Measurements from ENCODE around the gene KCNMB1. TPM values are rescaled to one million over a fixed set of nuclear protein-coding genes. Genes with fewer than 3 reads are reported as not detected.

KCNMB1 gene
- total and polyA plus RNA-seq, 2 donors (not counting 3 experiments of a cell fraction or from before 2014, with no cell fraction given): 0.15 to 0.29 TPM

GRCh38 chr5:170438581-170438980 lies 49.4 kb upstream of the KCNMB1 start:
- H4K20me1 ChIP-seq (replicated peaks; ENCODE audit: control insufficient read depth, extremely low read depth, insufficient read depth, low read length): no peaks in the 10 kb centered on the region
- H3K36me3 ChIP-seq (ENCODE audit: control insufficient read depth in 2 of 2, extremely low read depth in 1 of 2, insufficient read depth in 2 of 2, low read length in 2 of 2): no peaks in the 10 kb centered on the region
- dilution Hi-C loops (cut with MboI; ENCODE audit: extremely low pct_ligation_motif_present, low sequenced_read_pairs): no loop called here
- H3K9me1 ChIP-seq (replicated peaks; ENCODE audit: control insufficient read depth, extremely low read depth, insufficient read depth, low read length): no peaks in the 10 kb centered on the region
- TF ChIP-seq MAX (IDR thresholded peaks at IDR 0.05; ENCODE audit: insufficient read depth, insufficient read length) (no peak), POLR2A (IDR thresholded peaks at IDR 0.05; ENCODE audit: low read depth, low read length) (no peak), JUN (IDR thresholded peaks at IDR 0.05; ENCODE audit: borderline replicate concordance, insufficient read depth, insufficient read length, low read depth) (no peak), FOS (IDR thresholded peaks at IDR 0.05; ENCODE audit: borderline replicate concordance, insufficient read depth, low read length) (no peak), EZH2 (IDR thresholded peaks at IDR 0.05; ENCODE audit: borderline replicate concordance, low read depth, low read length, severe bottlenecking) (no peak), GATA2 (IDR thresholded peaks at IDR 0.05; ENCODE audit: insufficient read depth, insufficient read length, low read depth, low read length) (no peak), CTCF (IDR thresholded peaks at IDR 0.05; ENCODE audit: extremely low read depth in 1 of 2, insufficient read depth in 1 of 2, low read depth in 1 of 2, low read length in 2 of 2) (no peak), MYC (IDR thresholded peaks at IDR 0.05; ENCODE audit: low read depth, low read length) (no peak), POLR2AphosphoS5 (IDR thresholded peaks at IDR 0.05; ENCODE audit: insufficient read depth, low read depth, low read length) (no peak)
- no peak overlapping the region for H3K4me2 ChIP-seq (ENCODE audit: insufficient read depth, low read length)
- no peaks in the 10 kb centered on the region for H3K27me3 ChIP-seq (ENCODE audit: control insufficient read depth in 2 of 2, insufficient read depth in 2 of 2, low read length in 2 of 2)
- CTCF ChIA-PET: interaction anchor here (1.2 to 1.8 kb wide), 6 partner anchors 16 to 195 kb away, joined by 3 to 7 read pairs (median 4); no protein-coding TSS in a partner anchor
- intact Hi-C loops (cut with micrococcal nuclease): loop anchor here (5.0 kb wide), 1 partner anchor 114 kb away; no protein-coding TSS in a partner anchor
- DNase-seq (ENCODE audit: low read depth, low spot score) (no peak), FAIRE-seq (no peak)
- no peaks in the 10 kb centered on the region for H3K79me2 ChIP-seq (ENCODE audit: control insufficient read depth, insufficient read depth, low read length)
- POLR2A ChIA-PET: no interaction called here
- H3K9me3 ChIP-seq (replicated peaks; ENCODE audit: control insufficient read depth, insufficient read depth, low read length): no peaks in the 10 kb centered on the region
- H3K9ac ChIP-seq (replicated peaks; ENCODE audit: extremely low read depth, insufficient read depth, low read length): no peak overlapping the region
- no peak overlapping the region for H3K4me3 ChIP-seq (replicated peaks in 1 of 3; ENCODE audit: insufficient read depth in 1 of 3, low read depth in 1 of 3, low read length in 3 of 3)
- no peak overlapping the region for H2AFZ ChIP-seq (ENCODE audit: low read depth, low read length)
- no peak overlapping the region for H3K27ac ChIP-seq (ENCODE audit: insufficient read depth, low read depth, low read length)
- no TSS peak for BruUV-seq (replicated peaks)
- H3K4me1 ChIP-seq (ENCODE audit: control insufficient read depth, extremely low read depth, insufficient read depth, low read length): no peaks in the 10 kb centered on the region

All from endothelial cell of umbilical vein (primary cell).